Measurements from ENCODE around the gene PTPRF.

The PTPRF gene

DNA sequence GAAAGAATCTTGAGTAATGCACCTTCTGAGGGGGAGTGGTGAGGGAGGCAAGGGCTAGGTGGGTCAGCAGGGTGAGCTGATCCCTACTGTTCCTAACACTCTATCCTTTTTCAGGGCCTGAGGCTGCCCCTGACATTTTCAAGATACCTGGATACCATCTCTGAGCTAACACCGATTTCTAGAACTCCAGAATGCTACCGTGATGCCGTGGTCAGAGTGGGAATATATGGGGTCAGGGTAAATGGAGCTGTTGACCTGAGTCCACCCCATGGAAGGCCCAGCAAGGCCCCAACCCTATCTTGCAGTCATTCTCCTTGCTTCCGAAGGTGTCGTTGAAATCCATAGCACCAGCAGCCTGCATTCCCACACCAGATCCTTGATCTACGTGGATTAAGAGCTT lies 18.0 kb upstream of the PTPRF start:
- DNase-seq (ENCODE audit: low spot score), result no peak
- TF ChIP-seq, protein P1, sequence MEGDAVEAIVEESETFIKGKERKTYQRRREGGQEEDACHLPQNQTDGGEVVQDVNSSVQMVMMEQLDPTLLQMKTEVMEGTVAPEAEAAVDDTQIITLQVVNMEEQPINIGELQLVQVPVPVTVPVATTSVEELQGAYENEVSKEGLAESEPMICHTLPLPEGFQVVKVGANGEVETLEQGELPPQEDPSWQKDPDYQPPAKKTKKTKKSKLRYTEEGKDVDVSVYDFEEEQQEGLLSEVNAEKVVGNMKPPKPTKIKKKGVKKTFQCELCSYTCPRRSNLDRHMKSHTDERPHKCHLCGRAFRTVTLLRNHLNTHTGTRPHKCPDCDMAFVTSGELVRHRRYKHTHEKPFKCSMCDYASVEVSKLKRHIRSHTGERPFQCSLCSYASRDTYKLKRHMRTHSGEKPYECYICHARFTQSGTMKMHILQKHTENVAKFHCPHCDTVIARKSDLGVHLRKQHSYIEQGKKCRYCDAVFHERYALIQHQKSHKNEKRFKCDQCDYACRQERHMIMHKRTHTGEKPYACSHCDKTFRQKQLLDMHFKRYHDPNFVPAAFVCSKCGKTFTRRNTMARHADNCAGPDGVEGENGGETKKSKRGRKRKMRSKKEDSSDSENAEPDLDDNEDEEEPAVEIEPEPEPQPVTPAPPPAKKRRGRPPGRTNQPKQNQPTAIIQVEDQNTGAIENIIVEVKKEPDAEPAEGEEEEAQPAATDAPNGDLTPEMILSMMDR (IDR thresholded peaks at IDR 0.05; ENCODE audit: extremely low read depth, missing control alignments), result no peak

DNA sequence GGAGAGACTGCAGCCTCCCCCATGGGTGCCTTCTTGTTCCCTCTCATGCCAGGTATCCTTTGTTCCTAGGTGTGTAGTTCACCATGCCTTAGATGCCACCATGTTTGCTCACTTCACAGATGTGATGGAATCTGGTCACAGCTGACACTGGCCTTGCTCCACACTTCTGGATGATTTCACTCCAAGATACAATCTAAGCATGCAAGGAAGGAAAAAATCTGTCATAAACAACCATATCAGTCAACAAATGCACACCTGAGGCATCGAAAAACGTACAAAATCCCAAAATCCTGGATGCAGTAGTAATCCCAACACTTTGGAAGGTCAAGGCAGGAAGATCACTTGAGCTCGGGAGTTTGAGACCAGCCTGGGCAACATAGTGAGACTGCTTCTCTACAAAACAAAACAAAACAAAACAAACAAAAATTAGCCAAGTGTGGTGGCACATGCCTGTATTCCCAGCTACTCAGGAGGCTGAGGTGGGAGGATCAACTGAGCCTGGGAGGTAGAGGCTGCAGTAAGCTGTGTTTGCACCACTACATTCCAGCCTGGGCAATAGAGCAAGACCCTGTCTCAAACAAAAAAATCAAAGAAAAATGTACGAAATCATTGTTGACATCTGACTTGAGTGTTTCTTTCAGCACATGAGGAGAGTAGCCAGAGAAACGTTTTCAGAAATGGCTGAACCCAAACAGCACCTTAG lies 17.1 kb upstream of the PTPRF start:
- TF ChIP-seq, protein P1 (IDR thresholded peaks at IDR 0.05; ENCODE audit: extremely low read depth, missing control alignments), result no peak

DNA sequence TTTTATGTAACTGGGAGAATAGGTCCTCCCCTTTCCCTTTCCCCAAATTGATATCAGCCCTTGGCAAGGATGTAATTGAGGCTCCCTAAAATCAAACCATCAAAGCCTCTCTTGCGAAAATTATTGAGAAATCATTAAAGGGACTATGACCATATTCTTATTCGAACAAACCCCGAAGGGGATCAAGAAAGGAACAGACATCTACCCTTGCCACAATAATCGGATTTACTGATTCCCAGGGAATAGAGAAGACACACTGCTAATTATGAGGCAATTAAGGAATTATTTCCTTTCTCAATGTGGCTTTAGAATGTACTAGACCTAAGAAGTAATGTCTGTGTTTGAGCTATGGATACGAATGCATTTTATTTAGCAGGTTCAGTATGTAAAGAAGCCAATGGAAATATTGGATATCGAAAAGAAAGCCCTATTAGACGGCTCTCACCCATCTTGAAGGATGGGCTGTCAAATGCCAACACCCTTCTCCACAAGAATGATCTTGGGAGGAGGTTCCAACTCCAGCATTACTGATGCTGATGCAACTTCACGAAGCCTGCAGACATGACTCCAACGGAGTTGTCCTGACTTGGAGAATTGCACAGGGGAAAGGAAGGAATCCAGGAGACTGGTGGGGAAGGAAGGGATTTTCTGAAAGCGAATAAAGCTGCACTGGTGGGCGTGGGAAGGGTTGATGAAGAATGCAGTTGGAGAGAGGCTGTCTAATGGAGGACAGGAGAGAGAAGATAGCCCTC lies 11.6 kb upstream of the PTPRF start:
- DNase-seq (ENCODE audit: low spot score), result no peak
- TF ChIP-seq, protein P1 (IDR thresholded peaks at IDR 0.05; ENCODE audit: extremely low read depth, missing control alignments), result no peak

More for the DNA sequence above, 17.1 kb upstream of the PTPRF start:
- no peak for DNase-seq (ENCODE audit: low spot score)

GRCh38 chr1:43520100-43520778 lies 10.4 kb upstream of the PTPRF start:
- no peak for DNase-seq (ENCODE audit: low spot score)
- TF ChIP-seq, protein P1 (IDR thresholded peaks at IDR 0.05; ENCODE audit: extremely low read depth, missing control alignments), result no peak

DNA sequence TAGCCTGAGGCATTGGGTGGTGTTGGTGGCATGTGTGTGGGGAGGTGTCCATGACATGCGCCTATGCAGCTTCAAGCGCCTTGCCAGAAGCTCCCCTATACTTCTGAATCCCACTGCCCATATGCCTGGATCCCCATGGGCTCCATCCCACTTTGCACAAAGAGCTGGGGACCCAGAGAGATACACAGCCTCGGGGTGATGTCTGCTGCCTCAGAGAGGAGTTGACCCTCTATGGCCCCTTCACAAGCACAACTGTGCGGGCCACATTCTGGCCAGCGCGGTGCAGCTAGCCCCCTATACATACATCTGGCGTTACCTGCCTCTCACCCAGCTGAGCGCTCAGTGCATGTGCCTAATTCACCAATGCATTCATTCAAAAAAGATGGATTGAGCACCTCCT lies 9.6 kb upstream of the PTPRF start:
- TF ChIP-seq, protein P1 (IDR thresholded peaks at IDR 0.05; ENCODE audit: extremely low read depth, missing control alignments), result no peak
- DNase-seq (ENCODE audit: low spot score), result no peak

- DNase-seq (ENCODE audit: low spot score), result no peak
- TF ChIP-seq, protein P1 (IDR thresholded peaks at IDR 0.05; ENCODE audit: extremely low read depth, missing control alignments), result no peak
Observed at GRCh38 chr1:43521756-43522155, 8.9 kb upstream of the PTPRF start.

GRCh38 chr1:43522431-43522775 lies 8.3 kb upstream of the PTPRF start:
- no peak for DNase-seq (ENCODE audit: low spot score)
- TF ChIP-seq, protein P1 (IDR thresholded peaks at IDR 0.05; ENCODE audit: extremely low read depth, missing control alignments), result no peak

All from GM20000 (cell line).